GM21825 (cell line): Measurements from ENCODE around the gene HAPLN1.
A peak's percentile ranks its signal among the peaks of the same experiment; 100 is the strongest.
"Not testable (repeated sequence)": the region's sequence is repeated elsewhere in the genome, so short reads cannot be mapped to it uniquely, and the experiment has no call there.

Experiments
- ATAC-seq: cut with Tn5 transposase; IDR thresholded peaks from one replicate; pipeline ENCODE4 v1.9.1; 2021; ENCODE audit warnings: mild to moderate bottlenecking, moderate library complexity; ENCODE audit not compliant: unreplicated experiment

Gene HAPLN1

GRCh38 chr5:83720836-83721537 lies at the start of gene HAPLN1:
Gene HAPLN1, minus strand, starts transcription at chr5:83720855. Its CDS starts 47,332 bp downstream, at chr5:83673523.
- ATAC-seq: no peak

- ATAC-seq: no peak
Measured at GRCh38 chr5:83767409-83767992, 46.8 kb upstream of the HAPLN1 start.

- no peak for ATAC-seq
Measured at GRCh38 chr5:83764101-83764500, 43.4 kb upstream of the HAPLN1 start.

- ATAC-seq: no peak
Measured at GRCh38 chr5:83760579-83760978, 39.9 kb upstream of the HAPLN1 start.

GRCh38 chr5:83752700-83753099 lies 32.0 kb upstream of the HAPLN1 start:
- no peak for ATAC-seq

- no peak for ATAC-seq
Measured at GRCh38 chr5:83751201-83751600, 30.5 kb upstream of the HAPLN1 start.

GRCh38 chr5:83750749-83751148 lies 30.1 kb upstream of the HAPLN1 start:
- ATAC-seq: no peak

GRCh38 chr5:83745816-83746215 lies 25.2 kb upstream of the HAPLN1 start:
- no peak for ATAC-seq

GRCh38 chr5:83744821-83745220 lies 24.2 kb upstream of the HAPLN1 start:
- ATAC-seq: no peak

GRCh38 chr5:83742089-83742488 lies 21.4 kb upstream of the HAPLN1 start:
- ATAC-seq: no peak

- ATAC-seq: no peak
Measured at GRCh38 chr5:83741571-83741970, 20.9 kb upstream of the HAPLN1 start.

- peak; percentile 85 for ATAC-seq
Measured at GRCh38 chr5:83740741-83741140, 20.1 kb upstream of the HAPLN1 start.

GRCh38 chr5:83736169-83736568 lies 15.5 kb upstream of the HAPLN1 start:
- not testable (repeated sequence) for ATAC-seq

GRCh38 chr5:83735058-83735457 lies 14.4 kb upstream of the HAPLN1 start:
- ATAC-seq: not testable (repeated sequence)

GRCh38 chr5:83731638-83732037 lies 11.0 kb upstream of the HAPLN1 start:
- ATAC-seq: no peak

GRCh38 chr5:83729362-83729761 lies 8.7 kb upstream of the HAPLN1 start:
- no peak for ATAC-seq

GRCh38 chr5:83726912-83727311 lies 6.3 kb upstream of the HAPLN1 start:
- no peak for ATAC-seq

- no peak for ATAC-seq
Measured at GRCh38 chr5:83724935-83725334, 4.3 kb upstream of the HAPLN1 start.

GRCh38 chr5:83724001-83724400 lies 3.3 kb upstream of the HAPLN1 start:
- ATAC-seq: no peak

- ATAC-seq: no peak
Measured at GRCh38 chr5:83723031-83723430, 2.4 kb upstream of the HAPLN1 start.

GRCh38 chr5:83721953-83722901 lies 1.6 kb upstream of the HAPLN1 start:
- peak; percentile 43 for ATAC-seq
